ENCODE results near the gene TRMT61B. TPM values are rescaled to one million over a fixed set of nuclear protein-coding genes. Genes with fewer than 3 reads are reported as not detected.
A peak's percentile ranks its signal among the peaks of the same experiment; 100 is the strongest.

Gene TRMT61B
- total RNA-seq, 2 donors from 2014 or later: 6.0 to 13.6 TPM

GRCh38 chr2:28822036-28822435, 48.1 kb downstream of the TRMT61B start:
- H3K4me3 ChIP-seq: no peak overlapping the region
- H3K27ac ChIP-seq: no peak overlapping the region
- no peak for ATAC-seq (ENCODE audit: insufficient number of reproducible peaks, low FRiP score, low read depth)
- H3K9me3 ChIP-seq: no peaks in the 10 kb centered on the region
- H3K4me1 ChIP-seq (ENCODE audit: control insufficient read depth in 1 of 2, low read depth in 2 of 2): no peaks in the 10 kb centered on the region
- TF ChIP-seq CTCF (IDR thresholded peaks at IDR 0.05): no peak
- no peaks in the 10 kb centered on the region for H3K27me3 ChIP-seq (replicated peaks; ENCODE audit: insufficient read depth)
- DNase-seq (ENCODE audit: low spot score): no peak
- no peaks in the 10 kb centered on the region for H3K36me3 ChIP-seq

DNA sequence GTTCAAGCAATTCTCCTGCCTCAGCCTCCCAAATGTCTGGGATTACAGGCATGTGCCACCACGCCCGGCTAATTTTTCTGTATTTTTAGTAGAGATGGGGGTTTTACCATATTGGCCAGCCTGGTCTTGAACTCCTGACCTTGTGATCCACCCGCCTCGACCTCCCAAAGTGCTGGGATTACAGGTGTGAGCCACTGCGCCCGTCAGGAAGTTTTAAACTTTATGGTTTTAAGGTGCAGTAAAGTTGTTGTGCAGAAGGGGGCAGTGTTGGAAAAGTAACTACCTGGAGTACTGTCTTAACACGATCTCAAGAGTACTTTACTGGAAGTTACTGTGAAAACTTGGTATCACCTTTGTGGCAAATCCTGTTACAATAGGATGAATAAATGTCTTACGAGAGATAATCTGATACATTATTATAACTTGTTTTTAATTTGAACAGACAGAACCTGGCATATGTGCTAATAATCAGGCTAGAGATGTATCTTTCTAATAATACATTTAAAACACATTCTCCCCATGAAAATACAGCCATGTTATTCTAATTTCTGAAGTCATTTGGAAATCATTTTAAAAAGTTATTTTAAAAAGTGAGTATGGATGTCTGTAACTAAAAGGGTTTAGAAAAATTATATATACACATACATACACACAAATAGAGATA, 48.7 kb downstream of the TRMT61B start:
- DNase-seq (ENCODE audit: low spot score): no peak
- peak; percentile 71 for TF ChIP-seq CTCF (IDR thresholded peaks at IDR 0.05)
- no peak for ATAC-seq (ENCODE audit: insufficient number of reproducible peaks, low FRiP score, low read depth)

DNA sequence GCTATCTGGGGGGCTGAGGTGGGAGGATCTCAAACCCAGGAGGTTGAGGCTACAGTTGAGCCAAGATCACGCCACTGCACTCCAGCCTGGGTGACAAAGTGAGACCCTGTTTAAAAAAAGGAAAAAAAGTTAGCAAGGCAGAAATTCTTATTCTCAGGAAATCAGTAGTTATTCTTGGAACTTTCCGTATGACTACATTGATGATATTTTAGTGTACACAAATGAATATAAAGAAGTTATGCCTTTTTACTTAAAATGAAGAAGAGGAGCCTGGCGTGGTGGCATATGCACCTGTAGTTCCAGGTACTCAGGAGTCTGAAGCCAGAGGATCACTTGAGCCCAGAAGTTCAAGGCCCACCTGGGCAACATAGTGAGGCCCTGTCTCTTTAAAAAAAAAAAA, 52.1 kb downstream of the TRMT61B start:
- Histone ChIP-seq H3K4me1 (ENCODE audit: control insufficient read depth in 1 of 2, low read depth in 2 of 2) (no peaks in the 10 kb centered on the region), H3K27me3 (replicated peaks; ENCODE audit: insufficient read depth) (no peaks in the 10 kb centered on the region), H3K36me3 (no peaks in the 10 kb centered on the region), H3K27ac (no peak overlapping the region), H3K4me3 (no peak overlapping the region), H3K9me3 (no peaks in the 10 kb centered on the region)
- no peak for TF ChIP-seq CTCF (IDR thresholded peaks at IDR 0.05)
- ATAC-seq (ENCODE audit: insufficient number of reproducible peaks, low FRiP score, low read depth) (no peak), DNase-seq (ENCODE audit: low spot score) (no peak)

More for the DNA sequence above, 48.7 kb downstream of the TRMT61B start:
- no peaks in the 10 kb centered on the region for H3K4me1 ChIP-seq (ENCODE audit: control insufficient read depth in 1 of 2, low read depth in 2 of 2)
- H3K4me3 ChIP-seq: no peak overlapping the region
- no peaks in the 10 kb centered on the region for H3K27me3 ChIP-seq (replicated peaks; ENCODE audit: insufficient read depth)
- no peaks in the 10 kb centered on the region for H3K36me3 ChIP-seq
- no peak overlapping the region for H3K27ac ChIP-seq
- no peaks in the 10 kb centered on the region for H3K9me3 ChIP-seq

DNA sequence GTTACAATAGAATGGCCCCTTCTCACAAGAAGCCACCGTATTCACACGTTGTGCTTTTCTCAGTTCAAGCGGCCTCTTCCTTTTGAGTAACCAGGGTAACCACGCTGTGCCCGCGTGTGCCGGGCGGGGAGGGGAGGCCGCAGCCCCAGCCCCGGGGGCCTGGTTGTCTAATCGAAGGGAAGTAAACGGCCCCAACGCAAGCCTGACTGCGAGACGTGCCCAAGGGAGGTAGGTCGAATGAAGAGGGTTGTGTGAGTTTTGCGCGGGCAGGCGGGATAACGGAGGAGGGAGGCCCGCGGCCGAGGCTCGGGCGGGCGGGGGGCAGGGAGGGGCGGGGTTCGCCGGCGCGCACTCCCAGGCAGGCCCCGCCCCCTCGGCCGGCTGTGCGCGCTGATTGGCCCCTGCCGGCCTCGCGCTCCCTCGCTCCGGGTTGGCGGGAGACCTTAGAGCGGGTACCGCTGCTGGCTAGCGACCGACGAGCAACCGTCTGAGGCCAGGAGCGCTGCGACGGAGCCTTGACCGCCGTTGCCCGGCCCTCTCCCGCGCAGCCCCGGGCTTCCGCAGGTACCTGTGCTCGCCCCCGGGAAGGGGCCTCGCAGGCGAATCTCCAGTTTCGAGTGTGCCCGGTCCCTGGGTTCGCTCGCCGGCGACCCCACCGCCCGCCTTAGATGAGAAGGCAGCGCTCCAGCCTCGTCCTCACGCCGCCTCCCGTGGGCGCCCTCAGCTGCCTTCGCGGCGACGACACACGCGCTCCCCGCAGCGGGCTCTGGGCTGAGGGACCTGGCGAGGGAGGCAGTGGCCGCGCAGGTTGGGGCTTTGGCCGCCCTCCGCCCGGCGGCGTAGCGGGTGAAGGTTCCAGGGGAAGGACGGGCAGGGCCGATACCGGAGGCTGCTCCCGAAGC, 59.5 kb downstream of the TRMT61B start, which contains the start of gene SPDYA:
TSS of gene SPDYA (plus strand) at position 451 of the 902 bp plus-strand sequence. CDS start 5,181 bp downstream, outside the sequence.
- Histone ChIP-seq H3K4me1 (ENCODE audit: control insufficient read depth in 1 of 2, low read depth in 2 of 2) (peaks cover 0 to 9% of the 10 kb centered on the region in 2 donors), H3K9me3 (no peaks in the 10 kb centered on the region), H3K27ac (peak within 1 kb of the TSS in 1 of 2 donors; percentile 43), H3K36me3 (peaks cover 11% of the 10 kb centered on the region), H3K27me3 (replicated peaks; ENCODE audit: insufficient read depth) (no peaks in the 10 kb centered on the region), H3K4me3 (peak within 1 kb of the TSS; percentile 78)
- no peak for TF ChIP-seq CTCF (IDR thresholded peaks at IDR 0.05)
- peak; percentile 22 for DNase-seq (ENCODE audit: low spot score)
- peak; percentile 66 for ATAC-seq (ENCODE audit: insufficient number of reproducible peaks, low FRiP score, low read depth)

DNA sequence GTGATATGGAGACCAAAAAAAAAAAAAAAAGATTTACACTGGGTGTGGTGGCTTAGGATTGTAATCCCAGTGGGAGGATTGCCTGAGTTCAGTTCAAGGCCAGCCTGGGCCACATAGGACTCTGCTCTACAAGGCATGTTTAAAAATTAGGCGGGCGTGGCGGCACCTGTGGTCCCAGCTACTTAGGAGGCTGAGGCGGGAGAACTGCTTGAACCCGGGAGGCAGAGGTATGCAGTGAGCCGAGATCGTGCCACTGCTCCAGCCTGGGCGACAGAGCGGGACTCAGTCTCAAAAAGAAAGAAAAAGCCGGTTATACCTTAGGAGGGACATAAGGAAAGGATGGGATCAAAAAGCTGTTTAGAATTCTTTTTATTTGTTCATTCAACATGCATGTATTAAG, 60.2 kb downstream of the TRMT61B start:
- TF ChIP-seq CTCF (IDR thresholded peaks at IDR 0.05): no peak
- Histone ChIP-seq H3K27ac (peak overlapping the region in 1 of 2 donors; percentile 43), H3K4me3 (peak overlapping the region; percentile 78), H3K27me3 (replicated peaks; ENCODE audit: insufficient read depth) (no peaks in the 10 kb centered on the region), H3K4me1 (ENCODE audit: control insufficient read depth in 1 of 2, low read depth in 2 of 2) (peaks cover 0 to 9% of the 10 kb centered on the region in 2 donors), H3K9me3 (no peaks in the 10 kb centered on the region), H3K36me3 (peaks cover 17% of the 10 kb centered on the region)
- DNase-seq (ENCODE audit: low spot score) (no peak), ATAC-seq (ENCODE audit: insufficient number of reproducible peaks, low FRiP score, low read depth) (no peak)
